ENCODE measurements around the gene POLR1D.

The POLR1D gene

DNA sequence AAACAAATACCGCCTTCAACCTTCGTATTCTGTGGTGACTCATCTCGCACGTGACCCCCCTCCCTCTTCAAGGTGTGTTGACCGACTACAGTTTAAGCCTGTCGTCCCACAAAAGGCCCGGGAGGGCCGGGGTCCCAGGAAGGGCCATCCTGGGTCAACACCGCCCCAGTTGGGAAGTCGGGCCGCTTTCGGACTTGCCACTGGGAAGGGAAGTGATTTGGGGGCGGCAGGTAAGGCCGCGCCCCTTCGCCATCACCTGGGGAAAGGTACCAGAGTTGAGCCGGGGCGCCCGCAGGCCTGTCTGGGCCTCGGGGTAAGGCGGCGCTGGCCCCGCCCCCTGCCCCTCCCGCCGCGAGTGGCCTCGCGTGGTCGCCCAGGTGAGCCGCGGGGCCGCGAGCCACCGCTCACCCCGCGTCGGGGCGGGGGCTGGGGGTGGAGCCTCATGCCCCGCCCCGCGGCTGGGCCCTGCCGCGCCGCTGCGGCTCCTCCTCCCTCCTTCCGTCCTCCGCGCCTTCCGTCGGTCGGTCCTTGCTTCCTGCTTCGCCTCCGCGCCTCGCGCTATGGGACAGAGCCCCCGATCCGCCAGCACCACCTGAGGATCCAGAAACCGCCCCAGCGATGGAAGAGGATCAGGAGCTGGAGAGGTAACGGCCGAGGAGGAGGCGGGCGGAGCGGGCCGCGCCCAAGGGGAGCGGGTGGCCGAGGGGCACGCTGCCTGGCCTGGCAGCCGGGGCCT is at the start of gene POLR1D:
POLR1D (plus strand) TSS at position 527 of the 736 bp plus-strand sequence; CDS start at position 619, 92 bp downstream.
- DNase-seq: peak; percentile 66

DNA sequence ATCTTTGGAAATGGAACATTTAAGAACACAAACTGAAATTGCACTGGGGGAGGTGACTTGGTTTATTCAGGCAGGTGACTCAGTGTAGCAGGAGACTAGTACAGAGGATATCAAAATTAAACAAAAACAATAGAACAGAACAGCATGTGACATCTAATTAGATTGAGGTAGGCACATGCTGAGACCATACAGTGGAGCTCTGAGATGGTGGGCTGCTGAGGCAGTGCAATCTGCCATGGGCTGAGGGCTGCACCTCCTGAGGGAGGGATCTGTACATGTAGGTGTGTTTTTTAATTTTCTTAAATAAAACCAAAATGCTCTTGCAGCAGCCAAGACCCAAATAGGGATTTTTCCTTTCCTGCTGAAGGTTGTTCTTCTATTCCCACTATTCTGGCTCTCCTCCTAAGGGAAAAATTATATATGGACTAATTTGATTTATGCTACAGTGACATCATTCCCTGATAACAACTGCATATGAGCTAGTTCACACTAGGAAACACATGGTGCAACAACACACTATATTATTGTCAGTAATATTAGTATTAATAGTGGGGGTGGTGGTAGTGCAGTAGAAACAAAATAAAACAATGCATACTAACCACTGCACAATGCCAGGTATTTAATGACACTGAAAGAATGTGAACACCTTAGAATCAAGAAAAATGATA is 49.3 kb upstream of the POLR1D start:
- no peak for DNase-seq

- DNase-seq: no peak
These were observed 48.4 kb upstream of the POLR1D start for GRCh38 chr13:27573265-27573664.

GRCh38 chr13:27574661-27575060 is 47.0 kb upstream of the POLR1D start:
- no peak for DNase-seq

DNA sequence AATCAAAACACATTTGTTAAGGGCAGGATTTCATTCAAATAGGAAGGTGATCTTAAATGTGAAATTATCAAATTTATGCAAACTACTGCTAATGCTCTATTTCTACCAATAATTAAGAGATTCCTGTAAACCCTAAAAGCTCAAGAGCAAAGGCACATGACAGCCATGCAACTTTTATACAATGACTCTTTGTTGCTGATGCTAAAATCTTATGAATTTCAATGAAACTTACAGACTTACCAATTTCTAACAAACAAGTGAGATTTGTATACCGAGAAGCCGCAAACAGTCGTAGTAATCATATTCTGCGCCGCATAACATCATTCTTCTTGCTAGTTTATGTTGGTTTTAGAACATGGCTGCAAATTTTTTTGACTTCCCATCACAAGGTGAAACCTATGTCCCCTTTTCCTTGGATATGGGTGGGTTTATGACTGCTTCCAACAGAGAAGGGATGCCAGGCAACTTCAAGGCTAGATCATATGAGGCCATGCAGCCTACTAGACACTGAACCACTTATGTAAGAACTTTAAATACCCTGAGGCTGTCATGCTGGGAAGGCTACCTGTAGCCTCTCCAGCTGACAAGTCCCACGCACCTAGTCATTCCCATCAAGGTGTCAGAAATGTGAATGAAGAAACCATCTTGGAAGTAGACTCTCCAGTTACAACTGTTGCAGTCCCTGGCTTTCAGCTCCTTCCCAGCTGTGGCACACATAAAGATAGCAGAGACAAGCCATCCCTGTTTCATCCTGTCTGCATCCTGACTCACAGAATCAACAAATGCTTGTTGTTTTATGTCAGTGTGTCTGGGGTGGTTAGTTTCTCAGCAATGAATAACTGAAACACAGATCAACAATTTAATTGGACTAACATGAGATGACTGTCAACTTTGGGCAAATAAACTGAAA is 43.3 kb upstream of the POLR1D start:
- peak; percentile 15 for DNase-seq

DNA sequence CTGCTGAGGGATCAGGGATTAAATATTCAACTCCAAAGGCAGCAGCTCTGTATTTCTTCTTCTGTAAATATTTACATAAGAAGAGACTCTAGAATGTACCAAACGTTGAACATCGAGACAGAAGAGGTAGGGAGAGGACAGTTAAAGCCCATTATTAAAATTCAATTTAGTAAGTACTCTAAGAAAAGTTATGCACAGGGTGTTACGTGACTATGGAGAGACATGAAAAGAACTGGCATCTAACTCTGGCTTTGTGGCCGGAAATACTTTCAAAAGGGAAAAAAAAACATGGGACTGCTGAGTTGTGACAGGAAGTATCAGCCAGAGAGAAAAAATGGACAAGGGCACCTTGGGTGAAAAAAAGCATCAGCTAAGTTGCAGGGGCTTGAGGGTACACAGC is 38.0 kb upstream of the POLR1D start:
- DNase-seq: no peak

DNA sequence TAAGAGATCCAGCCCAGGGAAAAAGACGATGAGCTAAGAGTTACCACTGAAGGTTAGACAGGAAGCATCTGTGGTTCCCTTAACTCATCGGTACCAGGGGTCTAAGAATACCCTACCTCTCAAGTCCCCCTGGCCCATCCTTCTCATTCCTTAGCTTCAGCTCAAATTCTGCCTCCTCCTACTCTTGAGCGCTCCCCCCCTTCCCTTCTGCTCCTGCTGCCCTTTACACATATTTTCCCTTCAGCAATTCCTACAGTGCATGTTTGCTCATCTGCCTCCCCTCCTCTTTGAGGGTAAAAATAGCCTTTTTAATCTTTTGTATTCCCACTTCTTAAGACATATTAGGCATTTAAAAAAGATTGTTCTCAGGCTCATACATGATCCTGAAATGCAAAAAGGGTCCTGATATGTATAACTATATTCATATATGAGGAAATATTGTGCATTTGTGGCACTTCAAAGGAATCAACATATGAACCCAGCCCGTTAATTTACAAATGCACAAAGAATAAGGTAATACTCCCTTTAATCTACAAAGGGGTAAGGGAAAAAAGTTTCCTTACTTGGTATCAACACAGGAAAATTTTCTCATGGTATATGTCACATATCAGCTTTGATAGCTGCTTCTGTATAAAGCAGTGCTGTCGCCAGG is 34.5 kb upstream of the POLR1D start:
- DNase-seq: no peak

DNA sequence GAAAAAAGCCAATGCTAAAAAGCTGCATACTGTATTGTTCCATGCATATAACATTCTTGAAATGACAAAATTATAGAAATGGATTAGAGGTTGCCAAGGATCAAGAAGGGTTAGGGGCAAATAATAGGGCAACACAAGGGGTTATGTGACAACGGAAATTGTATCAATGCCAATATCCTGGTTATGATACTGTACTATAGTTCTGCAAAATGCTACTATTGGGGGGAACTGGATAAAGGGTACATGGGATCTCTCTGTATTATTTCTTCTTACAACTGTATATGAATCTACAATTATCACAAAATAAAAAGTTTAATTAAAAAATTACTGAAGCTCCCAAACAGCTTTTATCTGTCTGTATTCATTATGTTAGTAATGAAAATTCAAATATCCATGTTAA is 33.3 kb upstream of the POLR1D start:
- DNase-seq: no peak

DNA sequence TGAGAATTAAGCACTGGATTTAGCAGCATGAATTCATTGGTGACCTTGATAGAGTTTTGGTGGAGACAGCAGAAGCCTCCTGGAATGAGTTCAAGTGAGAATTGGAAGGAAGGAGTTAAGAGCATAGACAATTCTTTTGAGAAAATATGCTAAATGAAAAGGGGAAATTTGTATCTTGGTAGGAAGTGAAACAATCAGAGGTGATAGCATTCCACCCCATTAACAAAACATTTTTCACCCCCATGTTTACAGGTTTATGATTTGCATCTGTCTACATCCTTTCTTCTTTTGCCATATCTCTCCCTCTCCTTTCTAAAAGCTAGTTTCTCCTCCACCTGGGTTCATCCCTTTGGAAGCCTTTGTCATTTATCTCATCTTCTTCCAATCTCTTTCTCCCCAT is 28.8 kb upstream of the POLR1D start:
- DNase-seq: no peak

- DNase-seq: no peak
These were observed 28.4 kb upstream of the POLR1D start for GRCh38 chr13:27593267-27593666.

- no peak for DNase-seq
These were observed 26.5 kb upstream of the POLR1D start for GRCh38 chr13:27595055-27595811.

DNA sequence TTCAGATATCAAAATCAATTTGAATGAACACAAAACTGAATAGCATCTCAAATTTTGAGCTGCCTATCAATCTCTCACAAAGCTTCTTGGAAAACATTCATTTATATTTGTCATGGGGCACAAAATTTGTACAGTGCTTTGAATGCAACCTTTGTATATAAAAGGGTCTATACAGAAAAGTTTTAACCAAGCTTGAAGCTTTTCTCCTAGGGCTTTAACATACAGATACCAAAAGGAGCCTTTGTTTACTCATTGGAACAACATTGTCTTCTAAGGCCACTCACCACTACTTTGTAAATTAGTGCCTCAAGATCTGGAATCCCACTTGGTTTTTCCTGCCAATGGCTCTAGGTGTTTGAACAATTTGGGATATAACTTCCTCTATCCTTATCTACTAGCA is 22.6 kb upstream of the POLR1D start:
- DNase-seq: no peak

GRCh38 chr13:27599845-27600553 is 21.7 kb upstream of the POLR1D start:
- DNase-seq: no peak

- no peak for DNase-seq
These were observed 21.0 kb upstream of the POLR1D start for GRCh38 chr13:27600711-27601110.

DNA sequence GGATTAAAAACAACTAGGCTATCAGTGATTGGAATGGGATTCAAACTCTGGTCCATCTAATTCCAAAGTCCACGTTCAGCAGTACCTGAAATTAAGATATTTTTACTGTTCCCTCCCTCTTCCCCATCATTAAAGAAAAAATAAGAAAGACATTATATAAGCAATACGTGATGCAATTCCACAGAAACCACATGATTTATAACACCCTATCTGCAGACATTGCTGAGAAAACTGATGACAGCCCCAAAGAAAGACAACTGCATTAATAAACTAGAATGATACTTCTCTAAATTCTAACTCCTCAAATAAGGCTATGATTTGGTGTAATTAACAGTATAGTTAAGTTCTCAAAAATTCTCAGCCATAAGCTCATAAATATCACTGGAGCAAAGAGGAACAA is 20.5 kb upstream of the POLR1D start:
- no peak for DNase-seq

- DNase-seq: no peak
These were observed 19.9 kb upstream of the POLR1D start for GRCh38 chr13:27601803-27602202.

DNA sequence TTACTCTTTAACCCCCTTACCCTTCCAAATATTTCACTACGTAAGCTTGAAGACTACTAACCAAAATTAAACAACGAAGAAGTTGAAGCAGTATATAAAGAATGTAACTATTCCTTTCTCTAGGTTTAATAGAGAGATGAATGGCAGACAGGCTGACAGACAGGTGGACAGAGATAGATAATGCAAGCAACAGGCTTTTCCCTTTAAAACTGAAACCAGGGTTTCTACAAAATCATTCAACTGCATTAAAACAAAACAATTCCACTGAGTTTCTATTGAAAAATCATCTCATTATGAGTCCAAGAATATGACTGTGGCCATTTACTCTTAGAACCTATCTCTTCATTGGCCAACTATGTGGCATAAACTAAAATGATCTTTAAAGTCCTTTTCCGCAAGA is 16.6 kb upstream of the POLR1D start:
- DNase-seq: no peak

DNA sequence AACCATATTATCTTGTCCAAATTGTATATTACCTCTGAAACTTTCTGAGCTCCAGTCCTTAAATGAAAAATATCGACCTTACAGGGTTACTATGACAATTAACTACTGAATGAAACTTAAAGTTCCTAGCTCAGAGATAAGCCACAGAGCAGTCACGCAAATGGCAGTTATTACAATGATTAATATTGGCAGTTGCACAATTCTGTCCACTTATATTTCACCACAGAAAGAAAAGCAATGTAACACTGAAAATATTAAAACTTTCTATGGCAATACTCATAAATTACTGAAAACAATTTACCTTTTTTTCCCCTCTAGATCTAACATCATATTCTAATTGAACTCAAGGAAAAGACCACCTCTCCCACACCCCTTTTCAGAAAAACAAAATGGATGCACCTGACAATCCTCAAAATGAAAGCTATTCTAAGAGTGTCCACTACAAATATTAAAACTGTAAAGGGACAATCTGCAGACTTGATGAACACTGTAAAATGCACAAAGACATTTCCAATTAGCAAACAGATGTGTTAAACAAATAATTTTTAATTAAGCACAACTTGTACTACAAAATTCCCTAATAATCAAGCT is 16.0 kb upstream of the POLR1D start:
- DNase-seq: no peak

DNA sequence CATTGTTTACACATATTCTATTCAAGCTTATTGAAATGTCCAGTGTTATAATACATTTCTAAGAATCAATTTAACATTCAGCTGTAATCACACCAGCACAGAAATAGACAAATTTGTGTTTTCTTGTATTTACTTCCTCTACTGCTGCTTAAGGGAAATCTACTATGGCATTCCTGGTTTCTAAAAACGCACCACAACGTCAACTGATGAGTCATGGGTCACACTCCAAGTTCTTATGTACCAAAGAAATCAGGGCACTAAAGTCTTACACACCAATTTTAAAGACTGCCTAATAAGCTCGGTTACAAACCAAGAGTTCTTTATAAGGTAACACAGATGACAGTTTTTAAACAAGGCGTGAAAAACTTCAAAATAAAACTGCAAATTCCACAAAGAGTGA is 14.6 kb upstream of the POLR1D start:
- no peak for DNase-seq

DNA sequence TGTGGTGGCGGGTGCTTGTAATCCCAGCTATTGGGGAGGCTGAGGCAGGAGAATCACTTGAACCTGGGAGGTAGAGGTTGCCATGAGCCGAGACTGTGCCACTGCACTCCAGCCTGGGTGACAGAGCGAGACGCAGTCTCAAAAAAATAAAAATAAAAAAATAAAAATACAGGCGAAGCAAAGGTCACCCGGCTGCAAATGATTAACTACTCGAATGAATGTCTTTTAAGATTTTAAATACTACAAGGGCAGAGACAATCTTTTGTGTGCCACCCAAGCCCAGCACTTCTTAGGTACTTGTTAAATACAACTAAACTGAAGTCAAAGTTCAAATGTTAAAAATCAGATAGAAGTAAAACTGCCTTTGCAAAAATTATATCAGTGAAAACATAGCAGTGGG is 8.1 kb upstream of the POLR1D start:
- no peak for DNase-seq

- no peak for DNase-seq
These were observed 3.8 kb upstream of the POLR1D start for GRCh38 chr13:27617881-27618321.
